ENCODE results near the gene KEL.

KEL gene

DNA sequence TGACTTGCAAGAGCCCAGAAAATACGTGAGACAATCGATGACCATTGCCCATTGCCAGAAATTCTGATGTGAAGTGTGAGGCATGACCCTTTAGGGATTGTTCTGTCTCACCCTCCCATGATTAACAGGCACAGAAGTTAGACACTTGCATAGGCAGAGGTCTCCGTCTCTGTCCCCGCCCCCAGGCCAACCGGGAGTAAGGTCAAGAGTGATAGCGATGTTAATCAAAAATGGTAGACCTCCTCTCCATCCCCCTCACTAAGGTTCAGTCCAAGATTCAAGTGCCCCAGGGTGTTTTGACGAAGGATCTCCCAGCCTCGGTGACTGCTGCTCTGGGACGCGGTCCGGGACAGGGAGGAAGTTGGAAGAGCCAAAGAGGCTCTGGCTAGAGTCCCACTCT is 53.9 kb downstream of the KEL start:
- H3K4me3 ChIP-seq = no peak overlapping the region
- H3K27ac ChIP-seq = no peak overlapping the region

DNA sequence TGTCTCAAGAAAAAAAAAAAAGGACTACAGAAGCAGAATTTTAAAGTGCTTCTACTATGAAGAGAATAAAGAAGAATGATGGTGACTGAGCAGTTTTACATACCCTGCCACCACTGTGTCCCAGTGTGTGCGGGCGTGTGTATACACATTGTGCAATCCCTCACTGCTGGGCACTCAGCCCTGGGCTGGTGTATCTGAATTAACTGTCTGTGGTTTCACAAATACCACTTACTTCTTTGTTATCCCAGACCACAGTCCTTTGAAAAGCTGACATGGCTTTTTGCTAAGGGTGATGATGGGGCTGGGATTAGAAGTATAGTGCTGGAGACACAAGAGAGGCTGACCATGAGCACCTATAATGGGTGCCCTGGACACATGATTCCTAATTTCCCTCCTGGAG is 55.5 kb downstream of the KEL start:
- H3K4me3 ChIP-seq = no peak overlapping the region
- no peak overlapping the region for H3K27ac ChIP-seq

DNA sequence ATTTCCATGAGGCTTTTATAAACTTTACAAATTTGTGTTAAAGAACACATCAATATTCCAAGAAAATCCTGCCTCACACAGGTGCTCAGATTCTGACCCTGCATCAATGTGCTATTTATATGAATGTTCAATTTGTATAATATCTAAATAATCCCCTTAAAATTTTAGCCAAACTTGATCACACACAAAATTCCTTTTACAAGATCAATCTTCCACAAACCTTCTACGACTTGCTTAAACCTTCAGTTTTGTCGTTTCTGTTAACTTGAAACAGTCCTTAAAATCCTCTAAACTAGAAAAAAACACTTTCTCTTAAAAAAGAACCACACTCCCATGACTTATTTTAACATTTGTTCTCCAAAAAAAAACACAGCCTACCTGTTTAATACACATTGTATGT is 56.4 kb downstream of the KEL start:
- Histone ChIP-seq H3K4me3 (no peak overlapping the region), H3K27ac (no peak overlapping the region)

DNA sequence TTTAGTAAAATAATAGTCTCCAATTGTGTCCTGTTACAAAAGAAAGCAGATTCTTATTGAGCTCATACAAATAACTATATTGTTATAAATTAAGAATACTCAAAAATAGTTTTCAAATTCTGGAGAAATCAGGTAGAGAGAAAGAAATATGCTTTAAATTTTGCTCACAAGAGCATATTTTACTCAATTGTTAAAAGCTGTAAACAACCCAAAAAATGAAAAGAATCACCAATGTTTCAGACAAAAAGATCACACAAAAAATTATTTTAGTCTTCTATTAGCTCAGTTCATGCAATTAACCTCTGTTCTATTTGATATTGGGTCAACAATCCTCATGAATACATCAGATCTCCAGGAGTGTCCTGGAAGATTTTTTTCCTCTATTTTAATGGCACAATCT is 58.0 kb downstream of the KEL start:
- Histone ChIP-seq H3K4me3 (no peak overlapping the region), H3K27ac (no peak overlapping the region)

DNA sequence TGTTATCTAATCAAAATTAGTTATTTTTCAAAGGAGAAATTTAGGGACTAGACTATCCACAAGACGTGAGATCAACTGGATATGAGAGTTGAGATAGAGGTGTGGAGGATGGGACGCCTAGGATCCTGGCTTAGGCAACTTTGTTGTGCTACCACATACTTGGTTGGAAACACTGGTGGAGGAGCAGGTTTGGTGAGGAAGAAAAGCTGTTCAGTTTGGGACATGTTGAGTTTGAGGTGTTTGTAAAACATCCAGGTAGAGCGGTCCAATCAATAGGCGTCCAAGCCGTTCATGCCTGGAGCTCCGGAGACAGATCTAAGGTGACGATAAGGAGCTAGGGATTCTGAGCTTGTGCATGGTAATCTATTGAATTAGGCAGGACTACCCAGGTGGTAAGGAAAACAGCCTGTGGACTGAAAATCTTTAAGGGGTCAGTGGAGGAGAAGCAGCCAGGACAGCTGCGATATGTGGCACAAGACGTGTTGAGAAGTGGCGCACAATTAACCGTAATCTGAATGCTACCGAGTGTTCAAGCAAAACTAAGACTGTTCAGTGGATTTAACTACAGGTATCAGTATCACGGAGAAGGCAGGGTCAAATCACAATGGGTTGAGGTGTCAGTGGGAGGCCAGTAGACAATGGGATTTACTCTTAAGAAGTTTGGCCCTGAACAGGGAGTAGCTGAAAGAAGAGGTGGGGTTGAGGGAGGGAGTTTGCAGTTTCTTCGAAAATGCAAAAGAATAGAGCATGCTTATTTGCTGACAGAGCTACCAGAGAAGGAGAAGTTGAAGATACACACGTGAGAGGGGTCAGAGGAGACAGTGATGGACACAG is 60.5 kb downstream of the KEL start:
- H3K27ac ChIP-seq = peak overlapping the region in 3 of 21 experiments; percentile 12 to 64 (median 58)
- no peak overlapping the region for H3K4me3 ChIP-seq

DNA sequence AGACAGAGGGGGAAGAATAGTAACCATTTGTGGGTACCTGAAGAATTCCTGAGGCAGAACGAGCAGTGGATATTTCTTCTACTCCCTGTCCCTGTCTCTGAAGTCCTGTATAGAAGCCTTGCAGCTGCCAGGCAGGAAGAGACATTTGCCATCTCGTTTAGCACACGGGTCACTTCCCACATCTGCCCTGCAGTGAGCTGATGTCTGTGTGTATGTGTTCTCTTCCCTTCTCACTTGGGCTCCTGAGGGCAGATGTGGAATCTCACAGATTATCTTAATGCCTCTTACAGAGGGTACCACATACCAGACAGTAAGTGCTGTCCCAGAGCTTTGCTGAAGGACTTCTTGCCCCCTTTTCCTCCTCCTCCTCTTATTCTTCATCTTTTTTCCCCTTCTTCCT is 62.5 kb downstream of the KEL start:
- Histone ChIP-seq H3K4me3 (no peak overlapping the region), H3K27ac (no peak overlapping the region)

DNA sequence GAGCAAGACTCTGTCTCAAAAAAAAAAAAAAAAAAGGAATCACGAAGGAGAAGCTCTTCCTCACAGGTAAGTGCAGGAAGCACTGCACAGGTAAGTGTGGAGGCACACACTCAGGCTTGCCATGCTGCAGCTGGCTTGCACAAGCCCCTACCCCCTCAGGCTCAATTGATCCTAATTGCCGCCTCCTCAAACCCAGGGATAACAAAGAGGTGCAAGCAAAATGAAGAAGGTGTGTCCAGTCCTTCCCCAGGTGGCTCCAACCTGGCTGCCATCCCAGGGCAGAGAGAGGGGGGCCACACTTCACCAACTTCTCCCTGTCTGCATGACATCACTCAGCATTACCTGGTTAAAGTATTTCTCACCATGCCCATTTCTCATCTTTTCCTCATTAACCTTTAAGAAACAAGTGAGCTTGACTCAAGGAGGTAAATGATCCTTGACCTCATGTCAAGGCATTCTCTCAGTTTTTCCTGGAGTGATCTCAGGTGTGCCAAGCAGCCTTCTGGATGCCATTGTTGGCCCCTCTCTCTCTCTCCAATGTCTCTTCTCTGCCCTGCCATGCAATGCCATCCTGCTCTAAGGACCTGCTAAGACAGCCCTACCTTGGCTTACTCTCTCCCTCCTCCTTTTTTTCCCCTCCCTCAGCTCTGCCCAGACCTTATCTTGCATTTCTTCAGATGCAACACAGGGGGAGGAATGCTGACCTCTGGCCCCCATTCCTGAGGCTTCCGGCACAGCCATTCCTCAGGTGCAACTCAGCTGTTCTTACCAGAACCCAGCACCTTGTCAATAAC is 63.6 kb downstream of the KEL start:
- H3K27ac ChIP-seq = peak overlapping the region in 1 of 21 experiments; percentile 3
- H3K4me3 ChIP-seq = no peak overlapping the region

DNA sequence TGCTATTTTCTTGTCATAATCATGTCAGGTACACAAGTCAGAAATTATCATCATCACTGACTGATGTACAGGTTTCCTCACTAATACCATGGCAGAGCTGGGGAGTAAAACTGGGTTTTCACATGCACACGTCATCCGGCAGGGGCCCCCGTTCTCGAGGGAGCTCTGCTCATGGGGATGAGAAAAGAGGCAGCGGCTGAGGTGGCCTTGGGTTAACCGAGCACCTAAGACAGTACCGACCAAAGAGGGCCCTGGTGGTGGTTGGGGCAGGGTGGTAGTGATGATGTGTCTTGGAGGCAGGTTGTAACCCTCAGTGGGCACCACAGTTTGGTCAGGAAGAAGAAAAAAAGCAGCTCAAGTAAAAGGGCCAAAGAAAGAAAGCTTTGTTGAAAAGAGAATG is 64.5 kb downstream of the KEL start:
- Histone ChIP-seq H3K4me3 (no peak overlapping the region), H3K27ac (no peak overlapping the region)

DNA sequence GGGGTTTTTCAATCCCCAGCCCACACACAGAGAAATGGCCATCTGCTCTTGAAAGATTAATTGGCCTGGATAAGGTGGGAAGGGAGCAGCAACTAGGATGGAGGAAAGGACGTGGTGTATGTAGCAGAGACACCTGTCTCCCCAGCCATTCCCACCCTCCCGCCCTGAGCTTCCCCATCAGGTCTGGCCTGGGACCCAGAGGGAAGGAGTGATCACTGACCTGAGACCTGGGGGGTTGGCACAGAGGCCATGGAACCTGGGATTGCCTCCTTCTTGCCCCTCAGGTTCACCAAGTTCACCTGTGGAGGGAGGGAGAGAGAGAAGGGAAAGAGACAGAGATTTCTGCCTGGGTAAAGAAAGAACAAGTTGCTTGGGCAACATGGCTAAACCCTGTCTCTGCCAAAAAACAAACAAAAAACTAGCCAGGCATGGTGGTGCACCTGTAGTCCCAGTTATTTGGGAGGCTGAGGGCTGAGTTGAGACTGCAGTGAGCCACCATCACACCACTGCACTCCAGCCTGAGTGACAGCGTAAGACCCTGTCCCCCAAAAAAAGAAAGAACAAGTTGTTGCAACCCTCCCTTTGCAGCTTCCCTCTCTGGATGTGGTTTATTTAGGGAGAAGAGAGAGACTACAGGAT is 65.3 kb downstream of the KEL start:
- H3K27ac ChIP-seq = no peak overlapping the region
- no peak overlapping the region for H3K4me3 ChIP-seq

DNA sequence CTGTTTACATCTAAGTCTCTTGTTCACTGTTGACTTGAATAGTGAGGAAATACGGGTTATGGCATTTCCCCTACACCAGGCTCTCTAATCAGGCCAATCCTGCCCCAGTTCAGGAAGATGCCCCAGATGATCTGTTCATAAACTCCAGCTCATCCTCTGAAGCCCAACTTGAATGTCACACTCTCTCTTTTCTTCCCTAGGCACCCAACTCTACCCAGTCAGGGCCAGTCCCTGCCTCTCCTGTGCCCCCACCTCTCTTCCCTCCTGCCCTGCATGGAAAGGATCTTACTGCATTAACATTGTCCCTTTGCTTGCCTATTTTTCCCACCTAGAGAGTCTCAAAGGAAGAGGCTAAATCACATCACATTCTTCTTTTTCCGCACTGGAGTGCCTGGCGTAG is 66.0 kb downstream of the KEL start:
- no peak overlapping the region for H3K4me3 ChIP-seq
- H3K27ac ChIP-seq = no peak overlapping the region

DNA sequence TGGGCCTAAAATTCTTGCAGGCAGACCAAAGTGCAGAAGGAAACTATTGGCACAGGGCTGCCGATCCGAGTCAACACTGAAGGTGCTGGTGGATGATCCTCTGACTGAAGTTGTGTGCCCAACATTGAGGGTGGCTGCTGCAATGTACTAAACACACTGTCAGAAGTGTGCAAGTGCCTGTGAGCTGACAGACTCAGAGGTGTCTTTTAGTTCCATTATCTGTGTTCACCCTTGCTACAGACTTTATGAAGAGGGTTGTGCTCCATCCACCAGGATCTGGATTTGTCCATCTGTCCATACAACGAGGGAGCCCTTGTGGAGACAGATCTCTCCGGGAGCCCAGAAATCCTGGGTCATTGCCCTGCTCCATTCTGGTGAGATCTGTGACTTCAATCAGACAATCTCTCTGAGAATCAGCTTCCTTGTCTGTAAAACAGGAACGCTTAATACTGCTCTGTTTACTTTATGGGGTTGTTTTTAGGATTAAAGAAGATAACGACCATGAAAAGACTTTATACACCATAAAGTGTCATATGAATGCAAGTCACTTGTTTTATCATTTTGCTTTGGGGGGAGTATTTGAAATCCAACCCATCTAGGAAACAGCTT is 67.1 kb downstream of the KEL start:
- no peak overlapping the region for H3K27ac ChIP-seq
- H3K4me3 ChIP-seq = no peak overlapping the region

DNA sequence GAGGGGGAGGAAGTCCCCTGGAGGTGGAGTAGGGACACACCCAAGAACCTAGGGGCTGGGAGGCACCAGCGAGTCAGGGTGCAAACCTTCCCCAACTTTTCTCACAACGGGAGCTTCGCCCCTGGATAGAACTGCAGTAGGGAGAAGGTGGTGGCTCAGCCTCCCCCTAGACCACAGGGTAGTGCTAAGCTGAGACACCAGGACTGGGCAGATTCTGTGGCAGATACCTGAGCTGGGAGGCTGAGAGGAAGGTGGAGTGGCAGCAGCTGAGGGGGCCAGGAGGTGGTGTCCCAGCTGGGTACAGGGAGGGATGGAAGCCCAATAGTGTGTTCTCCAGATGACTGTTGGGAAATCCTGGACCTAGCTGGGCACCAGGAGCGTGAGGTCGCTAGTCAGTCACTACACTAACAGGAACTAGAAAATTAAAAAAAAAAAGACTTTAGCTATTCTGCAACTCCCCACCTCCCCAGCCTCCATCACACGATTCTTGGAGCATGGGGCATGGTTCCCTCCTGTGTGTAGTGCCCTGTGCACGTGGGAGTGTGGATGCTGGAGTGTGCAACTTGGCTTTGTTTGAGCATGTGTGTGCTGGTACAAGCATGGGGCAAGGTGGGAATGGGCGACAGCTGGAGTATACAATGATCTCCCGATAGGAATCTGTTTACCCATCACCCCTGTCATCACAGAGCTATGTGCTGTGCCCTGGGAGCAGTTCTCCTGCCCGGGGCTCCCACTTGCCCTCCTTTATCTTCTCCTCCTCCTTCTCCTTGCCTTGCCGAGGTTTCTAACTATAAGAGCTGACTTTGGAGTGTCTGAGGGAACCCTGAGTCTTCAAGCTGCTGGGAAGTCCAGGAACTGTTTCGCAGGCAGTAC is 67.8 kb downstream of the KEL start:
- H3K4me3 ChIP-seq = no peak overlapping the region

DNA sequence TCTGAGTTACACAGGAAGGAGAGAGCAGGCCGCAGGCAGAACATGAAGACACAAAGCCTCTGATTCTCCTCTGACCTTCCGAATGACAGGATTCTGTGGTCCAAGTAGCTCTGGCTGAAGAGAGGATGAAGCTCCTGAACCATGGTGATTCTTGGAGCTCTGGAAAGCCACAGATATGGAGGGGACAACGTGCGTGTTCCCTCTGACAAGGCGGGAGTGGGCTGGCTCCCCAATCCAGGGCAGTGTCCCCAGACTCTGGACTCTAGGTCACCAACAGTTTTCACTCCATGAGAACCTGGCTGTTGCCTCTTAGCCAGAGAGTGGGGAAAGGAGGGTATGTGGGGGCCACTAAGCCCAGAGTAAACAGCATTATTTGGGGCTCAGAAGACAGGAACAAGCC is 69.2 kb downstream of the KEL start:
- H3K27ac ChIP-seq = no peak overlapping the region

More for the DNA sequence above, 67.8 kb downstream of the KEL start:
- H3K27ac ChIP-seq = no peak overlapping the region

DNA sequence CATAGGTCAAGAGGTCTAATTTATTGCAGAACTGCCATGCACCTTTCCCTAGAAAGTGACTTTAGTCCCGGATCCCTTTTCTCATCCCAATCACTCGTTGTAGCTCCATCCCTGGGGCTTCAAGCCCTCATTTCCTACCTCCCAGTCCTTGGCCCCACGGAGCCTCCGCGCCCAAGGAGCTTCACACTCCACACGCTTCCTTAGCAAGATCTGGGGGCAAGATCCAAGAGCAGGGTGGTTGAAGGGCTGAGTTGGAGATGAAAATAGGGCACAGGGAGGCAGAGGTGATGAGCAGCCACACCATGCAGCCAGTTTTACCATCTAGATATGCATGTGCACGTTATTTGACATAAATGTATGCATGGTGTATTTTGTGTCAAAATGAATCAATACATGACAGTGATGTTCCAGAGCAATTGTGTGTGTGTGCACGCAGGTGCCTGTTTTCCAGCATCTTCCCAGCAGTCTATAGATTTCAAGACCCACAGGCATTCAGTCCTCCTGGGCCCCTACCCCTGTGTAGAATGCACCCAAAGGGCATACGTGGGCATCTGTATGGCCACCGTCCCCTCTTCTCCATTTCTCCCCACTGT is 70.6 kb downstream of the KEL start:
- Histone ChIP-seq H3K4me3 (no peak overlapping the region), H3K27ac (no peak overlapping the region)

More for the DNA sequence above, 69.2 kb downstream of the KEL start:
- no peak overlapping the region for H3K4me3 ChIP-seq

Data from skin epidermis (tissue), 12 donors.